22Rv1 (cell line): ENCODE measurements around the gene SPATC1L.

Experiments
- H3K27ac ChIP-seq: fragments of 450-650 bp; 2 replicates; pipeline ENCODE4 v1.5.1; 2017
- CTCF ChIP-seq: fragments of 450-650 bp; IDR thresholded peaks from 2 replicates; pipeline ENCODE4 v1.5.1; 2017; ENCODE audit warnings: mild to moderate bottlenecking
- ZFX ChIP-seq: fragments of 450-650 bp; IDR thresholded peaks from 2 replicates; pipeline ENCODE4 v1.6.1; 2017; ENCODE audit warnings: antibody characterized with exemption, borderline replicate concordance

Gene SPATC1L

GRCh38 chr21:46120301-46121285 lies 63.7 kb downstream of the SPATC1L start:
- no peak for TF ChIP-seq ZFX
- no peak for TF ChIP-seq CTCF
- H3K27ac ChIP-seq, result no peak overlapping the region

- no peak overlapping the region for H3K27ac ChIP-seq
- TF ChIP-seq ZFX (no peak), CTCF (no peak)
Measured at GRCh38 chr21:46119637-46120271, 64.5 kb downstream of the SPATC1L start.

GRCh38 chr21:46119144-46119636 lies 65.1 kb downstream of the SPATC1L start:
- TF ChIP-seq CTCF, result no peak
- no peak for TF ChIP-seq ZFX
- H3K27ac ChIP-seq, result no peak overlapping the region

- no peak overlapping the region for H3K27ac ChIP-seq
- no peak for TF ChIP-seq ZFX
- no peak for TF ChIP-seq CTCF
Measured at GRCh38 chr21:46118316-46119143, 65.7 kb downstream of the SPATC1L start.

- no peak for TF ChIP-seq CTCF
- TF ChIP-seq ZFX, result no peak
- H3K27ac ChIP-seq, result no peak overlapping the region
Measured at GRCh38 chr21:46117586-46118315, 66.5 kb downstream of the SPATC1L start.

- H3K27ac ChIP-seq, result no peak overlapping the region
Measured at GRCh38 chr21:46116776-46117585, 67.3 kb downstream of the SPATC1L start.

More at GRCh38 chr21:46116776-46117585, 67.3 kb downstream of the SPATC1L start:
- no peak for TF ChIP-seq ZFX
